Activated CD4-positive, alpha-beta T cell treated with anti-CD3 and anti-CD28 coated beads for 24 hours (primary cell): ENCODE measurements around the gene FAM83G.

Source experiments
- DNase-seq, 2 donors: peaks; one replicate each; pipeline ENCODE4 v3.0.0-alpha.2; 2020; ENCODE audit warnings: low read depth in 2 of 2

FAM83G gene

DNA sequence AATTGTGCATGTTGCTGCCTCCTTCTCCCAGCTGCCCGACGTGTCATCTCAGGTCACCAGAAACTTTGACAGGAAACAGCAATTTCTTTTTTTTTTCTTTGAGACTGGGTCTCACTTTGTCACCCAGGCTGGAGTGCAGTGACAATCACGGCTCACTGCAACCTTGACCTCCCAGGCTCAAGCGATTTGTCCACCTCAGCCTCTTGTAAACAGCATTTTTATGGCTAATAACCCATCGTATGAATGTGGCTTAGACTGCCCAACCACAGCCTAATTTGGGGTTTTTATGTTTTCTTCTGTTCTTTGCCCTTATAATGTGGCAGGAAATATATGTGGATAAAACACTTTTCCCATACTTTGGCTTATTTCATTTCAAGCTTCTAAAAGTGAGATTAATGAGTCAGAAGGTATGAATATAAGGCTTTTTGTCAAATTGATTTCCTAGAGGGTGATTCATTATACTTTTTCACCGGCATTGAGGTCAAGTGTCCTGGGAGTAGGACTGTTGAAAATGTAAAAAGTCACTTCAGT lies 83.6 kb downstream of the FAM83G start:
- no peak for DNase-seq

DNA sequence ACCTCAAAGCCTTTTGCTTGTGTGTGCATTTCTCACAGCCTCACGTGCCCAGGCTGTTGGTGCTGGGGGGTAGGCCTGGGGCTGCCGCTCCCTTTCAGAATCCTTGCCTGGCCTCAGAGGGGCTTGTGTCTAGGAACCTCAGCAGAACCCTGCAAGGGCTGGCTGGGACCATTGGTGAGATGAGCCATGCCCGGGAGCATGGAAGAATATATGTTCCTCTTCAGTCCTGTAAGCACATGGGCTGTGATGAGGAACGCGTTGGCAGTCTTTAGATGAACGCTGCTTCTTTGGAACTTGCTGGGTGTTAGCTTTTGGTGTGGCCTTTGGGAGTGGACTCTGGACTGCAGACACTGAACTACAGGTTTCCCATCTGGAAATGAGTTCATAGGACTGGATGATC lies 84.6 kb downstream of the FAM83G start:
- DNase-seq = no peak
